Femur (tissue), 1 donor: ENCODE results near the gene CDH4.

ENCODE experiments used
- DNase-seq: peaks from one replicate; pipeline ENCODE4 v3.0.0-alpha.2; 2017

CDH4 gene

DNA sequence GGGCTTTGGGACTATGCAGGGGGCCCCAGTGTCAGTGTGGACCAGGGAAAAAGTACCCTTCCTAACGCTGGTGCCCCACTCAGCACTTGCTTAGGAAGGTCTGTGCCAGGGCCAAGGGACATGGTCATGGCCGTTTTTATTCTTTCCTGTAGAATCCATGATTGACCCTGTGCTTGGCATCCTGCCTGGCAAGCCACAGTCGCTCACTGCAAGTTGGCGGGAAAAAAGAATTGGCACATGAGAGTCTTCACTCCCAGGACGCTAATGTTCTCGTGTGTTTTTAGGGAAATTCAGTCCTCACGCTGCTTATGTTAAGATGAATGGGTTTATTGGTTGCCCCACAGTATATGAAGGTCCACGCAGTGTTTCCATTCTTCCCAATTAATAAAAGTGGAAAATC, 253.4 kb downstream of the CDH4 start:
- no peak for DNase-seq

DNA sequence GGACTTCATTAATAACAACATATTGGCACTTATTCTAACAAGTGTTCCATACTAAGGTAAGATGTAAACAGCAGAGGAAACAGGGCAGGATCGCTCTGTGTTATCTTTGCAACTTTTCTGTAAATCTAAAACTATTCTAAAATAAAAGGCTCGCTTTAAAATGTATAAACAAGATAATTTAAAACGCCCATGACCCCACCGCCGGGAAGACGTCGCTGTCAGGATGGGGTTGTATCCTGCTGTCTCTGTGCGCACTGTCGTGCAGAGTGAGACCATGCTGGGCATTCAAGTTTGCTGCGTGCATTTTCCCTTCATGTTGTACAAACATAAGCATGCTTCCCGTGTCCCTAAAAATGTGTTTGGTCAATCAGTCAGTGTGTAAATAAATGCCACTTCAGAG, 255.7 kb downstream of the CDH4 start:
- no peak for DNase-seq

DNA sequence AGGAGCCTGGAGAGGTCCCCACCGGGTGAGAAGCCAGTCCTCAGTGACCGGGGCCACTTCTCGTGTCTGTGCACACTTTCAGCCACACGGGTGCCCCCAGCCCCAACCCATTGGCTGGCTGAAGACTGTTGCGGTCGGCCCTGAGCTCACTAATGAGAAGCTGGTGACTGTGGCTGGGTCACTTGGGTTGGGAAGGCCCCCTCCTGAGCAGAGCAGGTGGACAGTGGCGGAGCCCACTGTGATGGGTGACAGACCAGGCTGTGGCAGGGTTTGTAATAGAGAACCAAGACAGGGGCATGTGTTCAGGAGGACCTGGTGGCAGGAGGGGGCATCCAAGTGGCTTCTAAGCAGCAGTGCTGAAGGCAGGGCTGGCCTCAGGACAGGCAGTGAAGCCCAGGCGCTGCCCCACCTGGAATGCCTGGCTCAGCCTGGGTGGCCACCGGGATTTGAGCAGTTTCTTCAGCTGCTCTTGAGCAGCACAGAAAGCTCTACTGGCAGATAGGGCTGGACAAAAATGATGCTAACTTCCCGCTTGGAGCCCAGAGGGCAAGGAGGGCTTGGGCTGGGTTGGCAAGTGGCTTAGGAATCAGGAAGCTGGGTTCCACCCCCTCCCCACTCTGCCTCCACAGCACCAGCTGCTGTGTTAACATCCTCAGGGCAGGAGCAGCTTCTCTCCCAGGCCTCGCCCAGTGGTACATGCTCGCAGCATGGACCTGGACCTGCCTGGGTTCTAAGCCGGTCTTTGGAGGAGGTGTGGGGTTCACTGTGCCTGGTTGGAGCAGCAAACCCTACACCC, 256.4 kb downstream of the CDH4 start:
- DNase-seq, result no peak

DNA sequence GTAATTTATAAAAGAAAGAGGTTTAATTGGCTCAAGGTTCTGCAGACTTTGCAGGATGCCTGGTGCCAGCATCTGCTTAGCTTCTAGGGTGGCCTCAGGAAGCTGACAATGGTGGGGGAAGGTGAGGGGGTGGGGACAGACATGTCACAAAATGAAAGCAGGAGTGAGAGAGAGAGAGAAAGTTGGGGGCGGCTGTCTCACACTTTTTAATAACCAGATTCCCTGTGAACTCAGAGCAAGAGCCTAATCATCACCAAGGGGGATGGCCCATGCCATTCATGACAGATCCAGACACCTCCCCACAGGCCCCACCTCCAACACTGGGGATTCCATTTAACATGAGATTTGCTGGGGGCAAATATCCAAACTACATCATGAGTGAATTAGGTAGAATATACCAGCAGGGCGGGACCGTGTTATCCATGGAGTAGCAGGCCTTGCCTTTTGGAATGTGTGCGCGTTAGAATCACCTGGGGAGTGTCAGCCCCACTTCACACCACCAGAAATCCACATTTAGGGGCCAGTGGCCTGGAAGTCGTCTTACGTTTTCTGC, 258.8 kb downstream of the CDH4 start:
- DNase-seq, result no peak

DNA sequence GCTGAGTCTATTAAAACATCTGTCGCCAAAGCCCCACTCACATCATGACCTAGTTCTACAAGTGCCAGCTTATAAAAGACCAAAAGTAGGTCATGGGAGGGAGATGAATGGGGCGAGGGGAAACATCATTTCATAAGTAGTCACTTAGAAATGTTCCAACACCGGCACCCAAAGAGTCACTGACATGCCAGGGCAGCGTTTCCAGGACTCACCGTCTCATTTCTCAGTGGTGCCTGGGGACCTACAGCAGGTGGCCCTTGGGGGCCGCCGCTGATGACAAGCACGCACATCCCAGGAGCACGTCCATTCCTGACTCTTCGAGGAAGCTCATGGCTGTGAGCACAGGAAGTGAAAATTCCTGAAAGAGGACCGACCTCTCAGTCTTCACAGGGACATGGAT, 260.4 kb downstream of the CDH4 start:
- DNase-seq, result no peak

DNA sequence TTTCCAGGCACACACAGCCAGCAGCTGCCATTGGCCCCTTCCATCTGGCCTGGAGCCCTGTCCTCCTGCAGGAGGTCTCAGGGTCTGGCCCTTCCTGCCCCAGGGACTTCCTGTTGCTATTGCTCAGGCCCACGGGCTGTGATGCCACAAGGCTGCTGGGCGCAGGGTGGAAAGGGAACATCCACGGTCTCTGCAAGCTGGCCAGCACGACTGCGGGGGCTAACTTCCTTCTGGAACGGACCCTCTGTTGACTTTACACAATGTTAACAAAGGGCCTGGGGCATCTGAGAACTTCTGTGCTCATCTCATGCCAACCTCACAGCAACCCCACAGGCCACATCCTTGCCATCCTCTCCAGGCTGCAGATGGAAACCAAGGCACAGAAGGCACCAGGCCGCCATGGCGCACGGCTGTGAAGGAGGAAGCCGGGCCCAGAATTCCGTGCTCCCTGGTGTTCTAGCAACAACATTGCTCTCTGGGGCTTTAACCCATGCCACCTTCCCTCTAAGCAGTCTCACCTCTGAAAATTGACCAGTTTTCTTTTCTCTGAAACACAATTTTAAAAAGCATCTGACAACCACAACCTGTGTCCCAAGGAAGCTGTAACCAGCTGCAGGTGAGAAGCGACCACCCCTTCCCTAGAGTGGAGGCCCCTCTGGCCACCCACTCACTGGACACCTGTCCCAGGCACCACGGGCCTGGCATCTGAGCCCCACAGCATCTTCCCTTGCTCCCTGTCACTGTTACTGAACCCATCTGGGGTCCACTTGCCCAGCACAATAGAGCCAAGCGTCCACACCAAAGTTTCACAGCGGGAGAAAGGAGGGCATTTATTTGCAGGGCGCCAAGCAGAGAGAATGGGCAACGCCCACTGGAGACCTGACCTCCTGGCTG, 261.3 kb downstream of the CDH4 start:
- DNase-seq, result no peak

DNA sequence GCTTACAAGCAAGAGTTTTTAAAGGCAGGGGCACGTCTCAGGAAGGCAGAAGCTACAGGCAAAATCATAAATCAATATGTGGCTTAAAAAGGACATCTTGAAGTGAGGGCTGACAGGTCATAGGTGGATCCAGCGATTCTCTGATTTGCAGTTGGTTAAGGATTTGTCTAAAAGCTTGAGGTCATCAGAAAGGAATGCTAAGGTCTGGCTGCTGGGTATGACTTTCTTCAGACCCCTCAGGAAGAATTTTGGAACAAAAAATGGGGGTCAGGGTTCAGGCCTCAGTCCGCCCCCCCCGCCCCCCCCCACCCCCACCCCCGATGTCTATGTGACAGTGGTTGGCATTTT, 261.9 kb downstream of the CDH4 start:
- DNase-seq, result no peak

DNA sequence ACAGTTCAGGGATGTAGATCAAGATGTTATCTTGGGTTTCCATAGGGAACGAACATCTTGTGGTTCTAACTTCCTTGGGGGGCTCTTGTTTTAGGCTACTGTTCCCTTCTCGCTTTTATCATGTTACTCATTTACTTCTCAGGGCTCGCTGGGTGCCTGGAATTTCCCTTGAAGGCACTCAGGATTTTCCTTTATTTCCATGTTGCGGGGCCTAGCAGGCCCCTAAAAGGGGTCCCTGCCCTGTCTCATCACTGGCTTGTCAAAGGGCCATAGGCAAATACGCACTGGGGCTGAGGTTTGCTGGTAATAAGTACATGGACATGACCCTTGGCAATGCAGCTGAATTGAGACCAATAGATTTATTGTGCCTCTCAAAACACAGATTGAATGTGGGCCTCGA, 262.3 kb downstream of the CDH4 start:
- no peak for DNase-seq

DNA sequence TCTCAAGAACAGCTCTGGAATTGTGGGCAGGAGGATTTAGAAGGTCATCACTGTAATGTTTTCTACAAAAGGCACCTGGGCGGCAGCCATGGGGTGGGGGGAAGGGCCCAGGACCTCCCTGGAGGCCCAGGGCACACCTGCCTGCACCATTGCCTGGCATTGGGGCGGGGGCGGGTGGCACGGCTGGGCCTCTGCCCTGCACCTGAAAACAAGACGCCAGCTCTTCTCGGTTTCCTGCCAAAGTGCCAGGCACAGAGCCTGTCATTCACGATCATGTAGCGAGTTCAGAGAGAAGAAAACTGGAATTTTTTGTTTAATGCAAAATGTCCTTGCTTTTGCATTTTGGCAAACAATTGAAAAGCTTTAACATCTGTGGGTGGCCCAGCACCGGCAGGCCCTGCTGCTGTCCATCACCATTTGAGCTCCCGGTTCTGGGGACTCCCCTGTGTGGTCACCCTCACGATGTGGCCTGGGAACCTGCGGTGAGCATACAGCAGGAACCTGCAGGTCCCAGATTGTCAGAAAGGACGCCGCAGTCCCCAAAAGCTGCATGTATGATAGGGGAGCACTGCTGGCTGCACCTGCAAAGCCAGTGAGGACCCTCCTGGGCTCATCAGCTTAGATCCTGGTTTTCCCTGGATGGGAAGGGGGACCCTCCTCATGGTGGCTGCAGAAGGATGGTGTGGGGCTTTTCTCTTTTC, 262.9 kb downstream of the CDH4 start:
- no peak for DNase-seq

DNA sequence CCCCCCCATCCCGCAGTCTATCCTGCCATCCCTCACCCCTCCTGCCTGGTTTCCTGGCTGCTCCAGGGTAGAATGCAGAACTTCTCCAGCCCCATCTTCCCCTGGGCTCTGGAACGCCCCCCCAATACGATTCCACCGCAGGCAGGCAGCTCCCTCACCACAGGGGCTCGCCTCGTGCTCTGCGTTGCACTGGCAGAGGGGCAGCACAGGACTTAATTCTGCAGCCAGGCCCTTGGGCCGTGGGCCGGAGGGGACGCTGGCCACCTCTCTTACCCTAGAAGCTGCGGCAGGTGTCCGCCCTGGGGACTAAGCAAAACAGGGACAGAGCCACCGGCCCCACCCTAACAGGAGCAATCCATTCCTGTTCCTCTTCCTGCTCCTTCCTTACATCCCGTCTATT, 263.9 kb downstream of the CDH4 start:
- no peak for DNase-seq

DNA sequence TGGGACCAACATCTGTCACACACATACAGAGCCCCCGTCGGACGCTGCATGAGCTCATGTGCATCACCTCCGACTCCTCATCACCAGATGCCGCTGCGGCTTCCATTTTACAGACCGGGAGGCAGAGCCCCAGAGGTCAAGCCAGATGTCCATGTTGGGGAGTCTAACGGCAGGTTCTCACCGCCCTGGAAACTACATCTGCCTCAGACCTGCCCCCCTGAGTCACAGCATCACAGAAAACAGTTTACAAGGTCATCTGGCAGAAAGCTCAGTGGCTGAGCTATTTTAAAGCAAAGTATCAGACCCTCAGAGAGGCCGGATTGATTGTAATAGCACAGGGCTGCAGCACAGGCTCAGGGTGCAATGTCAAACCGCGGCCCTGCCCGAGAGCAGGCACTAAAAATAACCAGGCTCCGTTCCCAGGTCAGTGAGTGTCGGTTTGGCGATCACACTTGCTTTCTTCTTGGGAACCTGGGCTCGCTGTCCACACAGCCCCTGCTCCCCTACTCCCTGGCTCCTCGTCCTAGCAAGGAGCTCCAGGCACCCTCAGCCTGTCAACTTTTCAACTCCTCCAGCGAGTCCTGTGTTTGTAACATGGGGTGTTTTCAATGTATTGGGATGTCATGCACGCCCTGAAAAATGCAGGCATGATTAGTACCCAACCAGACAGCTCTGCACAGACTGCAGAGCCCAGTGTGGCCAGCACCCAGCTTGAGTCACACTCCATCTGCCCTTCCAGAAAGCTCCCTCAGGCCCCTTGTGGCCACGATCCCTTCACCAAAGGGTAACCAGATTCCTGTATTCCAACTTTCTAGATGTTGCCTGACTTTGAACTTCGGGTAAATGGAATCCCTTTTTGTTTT, 264.5 kb downstream of the CDH4 start:
- no peak for DNase-seq

DNA sequence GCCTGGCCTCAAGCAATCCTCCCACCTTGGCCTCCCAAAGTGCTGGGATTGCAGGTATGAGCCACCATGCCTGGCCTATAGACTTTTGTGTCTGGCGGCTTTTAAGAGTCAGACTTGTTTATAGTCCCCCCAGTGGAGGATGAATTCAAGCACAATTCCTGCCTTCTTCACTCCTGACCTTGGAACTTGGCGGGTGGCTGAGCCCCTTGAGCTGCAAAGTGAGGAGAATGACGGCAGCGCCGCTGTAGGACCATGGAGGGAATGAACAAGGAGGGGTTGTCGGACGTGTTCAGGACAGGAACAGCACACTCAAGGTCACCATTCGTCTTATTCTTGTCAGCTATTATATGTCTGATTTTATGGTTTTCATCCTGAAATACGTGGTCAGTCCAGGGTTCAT, 265.4 kb downstream of the CDH4 start:
- DNase-seq, result no peak

DNA sequence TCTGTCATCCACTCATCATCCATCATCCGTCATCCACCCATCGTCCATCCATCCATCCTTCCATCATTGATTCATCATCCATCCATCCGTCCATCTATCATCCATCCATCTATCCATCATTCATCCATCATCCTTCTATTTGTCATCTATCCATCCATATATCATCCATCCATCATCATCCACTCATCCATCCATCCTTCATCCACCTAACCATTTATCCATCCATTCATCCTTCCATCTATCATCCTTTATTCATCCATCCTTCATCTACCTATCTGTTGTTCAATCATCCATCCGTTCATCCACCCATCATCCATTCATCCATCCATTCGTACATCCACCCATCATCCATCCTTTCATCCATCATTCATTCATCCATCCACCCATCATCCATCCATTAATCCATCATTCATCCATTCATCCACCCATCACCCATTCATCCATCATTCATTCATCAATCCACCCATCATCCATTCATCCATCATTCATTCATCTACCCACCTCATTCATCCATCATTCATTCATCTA, 266.4 kb downstream of the CDH4 start:
- no peak for DNase-seq

DNA sequence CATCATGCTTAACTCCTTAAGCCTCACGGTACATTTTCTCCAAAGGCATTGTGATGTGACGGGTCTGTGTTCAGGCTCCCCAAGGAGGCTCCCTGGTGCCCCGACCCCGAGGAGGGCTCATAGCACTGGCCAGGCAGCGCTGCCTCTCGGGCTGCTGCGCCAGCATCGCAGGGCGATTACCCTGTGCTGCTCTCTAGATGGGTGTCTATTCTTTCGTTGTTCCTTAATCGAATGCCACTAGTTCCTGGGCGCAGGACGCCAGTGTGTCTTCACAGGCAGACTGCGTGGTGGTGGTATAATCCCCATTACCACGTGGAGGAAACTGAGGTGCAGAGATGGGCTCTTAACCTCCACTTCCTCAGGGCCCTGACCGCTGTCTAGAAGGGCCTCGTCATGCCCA, 267.4 kb downstream of the CDH4 start:
- DNase-seq, result no peak

DNA sequence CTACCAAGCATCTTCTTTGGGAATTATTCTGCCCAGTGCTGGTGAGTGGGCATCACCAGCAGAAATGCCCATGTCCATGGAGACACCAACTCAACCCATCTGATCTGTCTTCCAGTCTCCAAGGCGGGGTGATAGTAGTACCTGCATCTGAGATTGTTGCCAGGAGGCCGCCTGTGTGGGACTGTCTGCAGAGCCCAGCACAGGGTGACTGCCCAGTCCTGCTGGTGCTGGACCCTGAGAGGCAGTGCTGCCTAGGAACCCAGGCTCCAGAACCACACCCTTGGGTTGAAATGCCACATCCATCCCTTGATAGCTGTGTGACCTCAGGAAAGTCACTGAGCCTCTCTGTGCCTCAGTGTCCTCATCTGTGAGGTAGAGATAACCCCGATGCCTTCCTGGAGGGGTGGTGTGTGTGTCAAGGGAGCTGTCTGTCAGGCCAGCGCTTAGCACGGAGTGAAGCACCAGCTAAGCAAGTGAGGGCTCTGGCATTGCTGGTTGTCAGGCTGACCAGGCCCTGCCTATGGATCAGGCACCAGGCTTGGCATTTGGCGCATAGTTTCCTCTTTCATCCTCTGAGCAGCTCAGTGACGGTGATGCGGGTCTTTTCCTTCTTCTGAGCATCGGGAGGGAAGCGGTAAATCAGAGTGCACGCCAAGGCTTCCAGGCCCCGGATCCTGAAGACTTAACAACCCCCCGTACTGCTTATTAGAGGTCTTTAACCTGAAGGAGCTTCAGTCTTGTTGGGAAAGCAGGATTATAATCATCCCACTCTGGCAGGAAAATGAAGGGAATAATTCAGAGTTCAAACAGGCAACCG, 268.2 kb downstream of the CDH4 start:
- no peak for DNase-seq

DNA sequence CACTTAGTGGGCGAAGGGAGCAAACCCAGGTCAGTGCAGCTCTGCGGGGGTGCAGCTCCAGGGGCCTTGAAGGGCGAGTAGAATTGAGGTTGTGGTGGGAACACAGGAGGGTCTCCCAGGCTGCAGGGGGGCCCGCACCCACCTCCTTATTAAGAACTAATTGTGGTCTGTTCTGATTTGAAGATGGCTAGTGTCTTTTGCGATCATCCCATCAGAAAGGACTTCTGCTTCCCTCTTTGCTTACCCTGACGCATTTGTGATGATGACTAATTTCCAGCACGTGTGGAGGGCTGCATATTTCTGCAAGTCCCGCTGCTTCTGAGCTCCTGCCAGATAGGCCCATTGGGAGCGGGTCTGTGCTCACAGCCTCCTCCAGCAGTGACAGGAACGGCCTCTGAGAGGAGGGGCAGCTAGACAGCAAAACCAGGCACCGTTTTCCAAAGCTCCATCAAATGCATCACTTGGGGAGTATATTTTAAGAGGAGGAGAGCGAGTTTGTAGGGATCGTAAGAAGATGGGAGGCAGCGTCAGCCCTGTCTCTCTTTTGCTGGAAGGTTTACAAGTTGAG, 268.9 kb downstream of the CDH4 start:
- DNase-seq, result peak; percentile 49

DNA sequence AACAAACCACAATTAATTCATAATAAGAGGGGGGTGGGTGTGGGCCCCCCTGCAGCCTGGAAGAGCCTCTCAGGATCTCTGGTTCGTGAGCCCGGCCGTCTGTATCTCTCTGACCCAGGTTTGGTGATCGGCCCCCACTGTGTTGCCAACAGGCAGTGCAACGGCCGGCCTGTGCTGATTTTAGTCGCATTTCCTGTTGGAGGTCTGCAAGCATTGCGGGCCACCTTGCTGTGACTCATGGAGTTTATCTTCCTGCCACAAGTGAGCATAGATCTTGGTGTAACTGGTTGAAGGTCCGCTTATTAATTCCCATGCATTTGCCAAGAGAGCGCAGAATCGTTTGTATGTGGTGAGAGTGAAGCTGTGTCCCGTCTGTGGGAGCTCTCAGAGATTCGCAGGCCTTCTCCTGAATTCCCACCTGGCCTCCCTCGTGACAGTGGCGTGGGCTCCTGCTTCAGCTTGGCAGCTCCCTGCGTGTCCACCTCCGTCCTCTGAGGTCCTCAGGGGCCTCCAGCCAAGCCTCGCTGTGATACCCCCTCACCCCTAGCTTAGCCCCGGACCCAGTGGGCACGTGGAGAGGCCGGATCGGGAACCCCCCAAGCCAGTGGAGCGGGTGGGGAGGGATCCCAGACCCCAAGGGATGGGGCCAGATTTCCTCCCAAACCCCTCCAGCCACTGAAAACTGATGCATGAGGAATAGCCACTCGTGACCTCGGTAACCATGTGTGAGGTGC, 269.8 kb downstream of the CDH4 start:
- no peak for DNase-seq

DNA sequence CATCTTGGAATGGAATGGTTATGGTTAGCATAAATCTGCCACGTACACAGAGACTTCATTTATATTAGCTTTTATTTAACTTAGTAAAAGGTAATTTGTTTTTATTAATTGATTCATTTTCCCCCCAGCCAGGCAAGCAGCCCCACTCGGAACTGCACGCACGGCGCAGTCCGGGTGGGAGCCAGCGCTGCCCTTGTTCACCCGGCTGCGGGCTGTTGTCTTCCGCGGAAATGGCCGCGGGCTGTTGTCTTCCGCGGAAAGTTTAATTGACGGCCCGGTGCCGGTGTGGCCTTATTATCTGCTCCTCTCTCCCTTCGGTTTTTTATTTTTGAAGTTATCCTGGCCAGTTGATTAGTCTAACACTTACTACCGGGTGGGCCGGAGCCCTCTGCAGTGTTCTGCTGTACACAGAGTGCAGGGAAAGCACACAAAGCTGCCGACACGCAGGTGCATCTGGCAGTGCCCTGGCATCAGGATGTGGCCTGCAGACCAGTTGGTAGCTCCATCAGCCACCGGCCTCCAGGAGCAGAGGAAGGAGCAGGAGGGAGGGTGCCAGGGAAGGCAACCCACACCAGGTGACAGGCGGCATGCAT, 270.5 kb downstream of the CDH4 start:
- no peak for DNase-seq

DNA sequence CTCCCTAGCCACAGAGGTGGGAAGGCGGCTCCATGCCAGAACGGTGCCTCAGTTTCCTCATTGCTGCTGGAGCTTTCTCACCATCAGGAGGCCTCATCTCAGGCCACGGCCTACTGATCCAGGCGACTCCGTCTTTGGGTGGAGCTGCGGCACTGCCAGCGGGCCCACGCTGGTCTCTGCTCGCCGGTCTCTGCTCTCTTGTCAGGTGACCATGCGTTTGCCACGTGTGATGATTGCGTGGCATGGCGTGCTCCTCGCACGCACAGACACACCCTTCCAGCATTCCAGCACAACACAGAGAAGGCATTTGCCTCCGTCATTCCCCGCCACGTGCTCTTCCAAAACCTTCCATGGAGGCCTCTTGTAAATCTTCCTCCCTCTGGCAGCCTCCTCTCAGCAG, 271.1 kb downstream of the CDH4 start:
- no peak for DNase-seq
